OCI-M1 (cell line): ENCODE data around the gene GADL1.

Source experiments
- DNase-seq: peaks from one replicate; lab custom pipeline; 2025; lab: John Stamatoyannopoulos, UW

Gene GADL1

DNA sequence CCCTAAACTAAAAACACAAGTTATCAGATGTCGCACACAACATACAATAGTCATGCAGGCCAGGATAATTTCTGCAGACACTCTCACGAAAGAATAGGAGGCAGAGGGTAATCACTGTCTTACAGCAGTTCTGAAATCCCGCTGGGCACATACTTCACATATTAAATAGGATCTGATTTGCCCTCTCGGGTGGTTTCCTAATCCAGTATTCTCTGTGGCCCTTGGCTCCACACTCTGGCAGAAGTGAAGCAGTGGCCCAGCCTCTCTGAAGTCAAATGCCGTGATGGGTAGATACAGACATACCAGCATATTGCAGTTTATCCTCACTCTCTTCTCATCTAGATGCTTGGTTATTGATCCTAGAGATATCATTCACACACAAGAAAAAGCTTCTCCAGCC is 19.0 kb downstream of the GADL1 start:
- no peak for DNase-seq

DNA sequence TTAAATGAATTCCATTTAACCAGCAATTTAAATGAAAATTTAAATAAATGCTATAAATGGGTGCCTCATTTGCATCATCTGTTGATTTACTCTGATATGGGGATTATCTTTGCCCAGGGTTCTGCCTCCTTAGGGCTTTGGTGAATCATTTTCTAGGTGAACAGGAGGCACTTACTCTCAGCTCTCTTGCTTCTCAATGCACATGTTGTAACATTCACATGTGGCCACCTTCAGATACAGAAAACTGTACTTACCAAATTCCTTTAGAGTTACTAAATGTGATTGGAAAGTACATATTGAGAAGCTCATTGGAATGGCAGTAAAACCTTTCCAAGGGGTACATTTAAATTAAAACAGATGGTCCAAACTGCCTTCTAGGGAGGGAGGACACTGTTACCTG is 20.8 kb downstream of the GADL1 start:
- DNase-seq = no peak

GRCh38 chr3:30872879-30873278 is 21.6 kb downstream of the GADL1 start:
- DNase-seq = no peak

DNA sequence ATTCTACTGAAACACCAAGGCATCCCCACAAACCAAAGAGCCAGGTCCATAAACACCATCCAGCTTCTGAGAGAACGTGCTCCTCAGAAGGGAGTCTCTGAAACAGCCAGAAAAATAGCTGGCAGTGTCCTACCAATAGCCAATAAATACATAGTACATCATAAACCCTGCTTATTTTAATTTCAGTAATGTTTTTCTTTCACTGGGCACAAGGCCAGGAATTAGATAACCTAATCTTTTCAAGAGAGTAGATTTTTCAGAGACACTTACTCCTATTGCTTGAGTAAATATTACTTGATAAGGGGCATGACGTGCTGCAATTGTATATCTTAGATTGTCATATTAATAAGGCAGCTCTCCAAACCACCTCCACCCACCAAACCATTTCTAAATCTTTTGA is 22.7 kb downstream of the GADL1 start:
- no peak for DNase-seq

GRCh38 chr3:30864836-30865235 is 29.6 kb downstream of the GADL1 start:
- no peak for DNase-seq

- no peak for DNase-seq
Observed at GRCh38 chr3:30864132-30864531, 30.3 kb downstream of the GADL1 start.

DNA sequence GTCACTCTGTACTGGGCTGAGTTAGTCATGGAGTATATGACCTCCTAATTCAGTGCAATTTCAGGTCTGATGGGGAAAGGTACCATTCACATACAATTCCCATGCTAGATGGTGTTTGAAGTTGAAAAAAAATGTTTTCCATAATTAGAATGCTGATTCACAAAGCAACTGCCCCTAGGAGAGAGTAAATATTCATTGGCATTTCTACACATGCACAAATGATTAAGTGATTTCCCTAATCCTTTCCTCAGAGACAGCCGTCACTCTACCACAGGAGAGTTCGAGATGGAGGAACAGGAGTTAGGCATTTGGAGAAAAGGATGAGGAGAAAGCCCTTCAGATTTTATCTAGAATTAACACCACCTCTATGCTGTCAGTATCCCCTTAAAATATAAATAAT is 32.5 kb downstream of the GADL1 start:
- no peak for DNase-seq

GRCh38 chr3:30858894-30859389 is 35.5 kb downstream of the GADL1 start:
- no peak for DNase-seq

- DNase-seq = no peak
Observed at GRCh38 chr3:30855400-30856292, 38.8 kb downstream of the GADL1 start.

DNA sequence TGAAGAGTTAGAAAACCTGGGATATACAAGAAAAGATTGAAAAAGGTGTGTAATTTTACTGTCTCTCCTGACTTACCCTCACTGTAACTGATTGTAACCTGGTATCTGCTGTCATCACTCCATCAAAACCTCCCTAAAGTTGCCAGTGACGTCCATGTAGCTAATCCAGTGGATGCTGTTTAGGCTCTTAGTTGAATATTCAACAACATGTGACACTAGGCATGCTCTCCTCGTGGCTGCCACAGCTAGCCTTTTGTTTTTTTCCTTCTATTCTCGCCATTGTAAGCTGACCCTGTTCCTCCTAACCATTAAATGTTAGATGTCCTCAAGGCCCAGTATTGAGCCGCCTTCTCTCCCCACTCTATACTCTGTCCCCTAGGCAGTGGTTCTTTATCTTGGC is 41.6 kb downstream of the GADL1 start:
- DNase-seq = no peak

DNA sequence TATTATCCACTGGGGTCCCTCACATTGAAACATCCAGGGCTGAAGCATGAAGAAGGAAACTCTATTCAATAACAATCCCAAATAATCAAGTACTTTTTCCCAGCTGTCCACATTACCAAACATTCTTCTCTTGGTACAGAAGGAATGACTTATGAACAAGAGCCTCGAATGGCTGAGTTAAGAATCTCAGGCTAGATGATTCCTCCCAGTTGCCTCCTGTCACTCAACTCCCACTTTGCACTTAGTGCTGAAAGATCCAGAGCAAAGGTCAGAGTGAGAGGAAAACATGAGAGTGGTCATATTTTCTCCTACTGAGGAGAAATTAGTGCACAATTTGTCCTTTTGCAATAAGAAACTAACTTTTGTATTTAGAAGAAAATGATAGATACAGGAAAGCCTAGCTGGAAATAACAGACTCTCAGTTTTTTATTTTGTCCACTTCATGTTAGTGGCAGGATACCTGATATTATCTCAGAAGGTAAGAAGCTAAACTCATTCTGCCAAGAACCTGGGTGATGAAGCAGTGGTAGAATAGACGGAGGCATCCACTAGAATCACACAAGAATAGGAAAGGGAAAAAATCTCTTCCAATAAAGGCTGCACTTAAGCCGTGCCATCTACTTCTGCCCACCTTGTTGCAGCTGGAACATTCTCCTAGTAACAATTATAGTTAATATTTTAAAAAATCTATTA is 46.2 kb downstream of the GADL1 start:
- no peak for DNase-seq

- no peak for DNase-seq
Observed at GRCh38 chr3:30847592-30847991, 46.9 kb downstream of the GADL1 start.

GRCh38 chr3:30845606-30846005 is 48.9 kb downstream of the GADL1 start:
- DNase-seq = no peak

DNA sequence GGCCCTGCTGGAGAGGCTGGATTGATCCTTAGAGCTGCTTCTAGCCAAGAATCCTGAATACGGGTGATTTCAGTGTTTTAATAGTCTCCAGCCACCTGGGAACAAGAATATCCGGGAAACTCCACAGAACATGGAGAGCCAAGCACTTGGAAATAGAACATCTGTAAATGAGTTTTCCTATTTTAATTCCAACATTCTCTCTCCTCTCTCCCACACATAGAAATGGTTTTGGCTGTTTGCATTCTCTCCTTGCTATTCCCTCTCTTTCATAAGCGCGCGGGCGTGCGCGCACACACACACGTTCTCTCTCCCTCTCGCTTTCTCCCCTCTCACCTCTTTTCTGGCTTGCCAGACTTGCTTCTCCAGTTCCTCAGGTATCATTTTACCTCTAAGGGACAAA is 50.6 kb downstream of the GADL1 start:
- no peak for DNase-seq

- DNase-seq = no peak
Observed at GRCh38 chr3:30836141-30836540, 58.3 kb downstream of the GADL1 start.

- no peak for DNase-seq
Observed at GRCh38 chr3:30835667-30836066, 58.8 kb downstream of the GADL1 start.

DNA sequence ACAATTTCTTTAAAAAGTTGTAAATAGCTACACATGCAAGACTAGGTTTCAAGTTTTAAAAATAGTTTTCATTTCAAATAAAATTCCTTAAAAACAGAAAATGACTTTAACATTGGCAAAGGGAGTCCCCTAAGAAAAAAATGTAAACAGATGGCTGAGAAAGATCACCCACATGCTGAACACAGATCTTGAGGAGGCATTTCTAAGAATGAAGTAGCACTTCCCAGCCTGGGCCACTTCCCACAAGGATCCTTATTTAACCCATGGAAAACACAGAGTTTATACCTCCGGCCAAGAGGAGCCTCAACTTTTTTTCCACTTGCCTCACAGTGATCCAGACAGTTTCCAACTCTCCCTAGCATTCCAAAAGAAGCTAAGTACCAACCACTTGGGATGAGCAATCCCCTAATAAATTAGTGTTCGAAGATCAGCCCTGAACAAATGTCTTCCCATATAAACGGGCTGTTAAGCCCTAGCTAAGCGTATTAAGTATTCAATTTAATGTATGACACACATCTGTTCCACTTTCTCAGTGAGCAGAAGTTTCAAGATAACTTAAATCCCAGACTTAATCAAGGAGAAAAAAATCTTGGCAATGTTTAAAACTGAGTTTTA is 61.4 kb downstream of the GADL1 start:
- no peak for DNase-seq

- DNase-seq = no peak
Observed at GRCh38 chr3:30827080-30827479, 67.4 kb downstream of the GADL1 start.

GRCh38 chr3:30826531-30826942 is 67.9 kb downstream of the GADL1 start:
- no peak for DNase-seq

DNA sequence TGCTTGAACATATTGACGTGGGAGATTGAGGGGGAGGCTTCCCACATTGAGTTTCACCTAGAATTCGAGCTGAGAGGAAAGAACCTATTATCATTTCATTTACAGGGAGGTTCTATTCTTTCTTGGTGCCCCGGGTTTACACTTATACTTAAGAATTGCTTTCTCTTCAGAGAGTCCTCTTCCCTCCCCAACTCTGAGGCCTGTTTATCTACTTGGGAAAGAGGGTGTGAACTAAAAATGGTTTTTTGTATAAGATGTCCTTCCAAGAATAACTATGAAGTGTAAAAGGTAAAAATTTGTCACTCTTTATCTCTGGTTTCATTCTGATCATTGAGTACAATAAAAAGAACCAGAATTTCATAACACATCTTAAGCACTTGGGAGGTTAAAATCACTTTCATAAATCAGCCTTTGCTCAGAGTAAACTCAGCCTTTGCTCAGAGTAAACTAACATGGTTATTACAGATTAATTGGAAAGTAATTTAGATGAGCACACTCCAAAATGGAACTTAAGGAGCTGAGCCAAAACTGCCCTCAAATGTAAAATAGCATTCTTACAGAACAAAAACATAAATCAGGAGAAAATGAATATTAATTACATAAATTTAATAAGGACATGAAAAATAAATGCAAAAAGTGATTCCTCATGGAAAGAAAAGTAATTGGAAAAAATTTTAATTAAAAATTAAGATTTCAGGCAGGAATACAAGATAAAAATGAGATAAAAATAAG is 75.2 kb downstream of the GADL1 start:
- no peak for DNase-seq

GRCh38 chr3:30813734-30814133 is 80.7 kb downstream of the GADL1 start:
- no peak for DNase-seq

DNA sequence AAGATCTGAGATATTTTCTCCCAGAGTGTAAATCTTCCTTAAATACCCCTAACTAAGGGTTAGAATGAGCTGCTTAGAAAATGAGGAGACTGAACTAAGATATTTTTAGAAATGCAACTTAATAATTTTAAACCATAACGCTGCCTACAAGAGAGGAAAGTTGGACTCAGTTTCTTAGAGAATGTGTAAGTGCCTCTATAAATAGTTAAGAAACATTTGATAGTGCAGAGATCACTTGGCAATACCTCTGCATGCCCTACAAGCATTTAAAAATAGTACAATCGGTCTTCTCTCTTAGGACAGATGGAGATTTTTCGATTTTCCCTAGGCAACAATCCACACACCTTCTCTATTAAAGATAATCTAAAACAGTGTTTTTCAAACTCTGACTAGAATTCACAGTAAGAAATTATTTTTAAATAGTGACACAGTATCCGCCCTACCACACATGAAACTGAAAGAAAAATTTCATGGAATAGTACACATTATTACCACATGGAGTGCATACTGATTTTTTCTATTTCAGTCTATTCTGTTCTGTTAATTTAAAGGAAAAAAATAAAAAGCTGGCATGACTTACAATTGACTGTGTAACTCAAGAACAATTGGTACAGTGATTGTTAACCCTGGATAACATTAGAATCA is 83.2 kb downstream of the GADL1 start:
- DNase-seq = no peak
